Measurements from ENCODE around the gene L3MBTL4.

The L3MBTL4 gene

DNA sequence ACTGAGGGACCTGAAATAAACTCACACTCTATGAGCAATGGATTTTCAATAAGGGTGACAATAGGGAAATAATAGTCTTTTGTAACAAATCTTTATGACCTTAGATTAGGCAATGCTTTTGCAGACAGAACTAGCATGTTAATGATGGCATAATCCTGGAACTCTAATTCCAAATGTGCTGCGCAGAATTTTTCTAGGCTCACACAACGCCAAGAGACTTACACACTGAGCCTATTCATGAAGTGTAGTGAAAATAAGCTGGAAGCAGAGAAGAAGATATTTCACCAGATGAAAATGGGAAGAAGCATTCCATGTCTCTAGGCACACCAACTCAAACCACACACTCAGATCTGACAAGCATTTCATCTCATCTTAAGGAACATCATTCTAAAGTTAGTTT, 178.5 kb downstream of the L3MBTL4 start:
- no peaks in the 10 kb centered on the region for H3K9me3 ChIP-seq (ENCODE audit: insufficient read depth, low read depth, low read length)
- no peak overlapping the region for H3K27ac ChIP-seq (ENCODE audit: low read length)
- no peak overlapping the region for H3K9ac ChIP-seq (ENCODE audit: low read depth, low read length)
- peaks cover 6% of the 10 kb centered on the region; the same call in 1 of the 2 replicates for H3K4me1 ChIP-seq (ENCODE audit: insufficient read depth, low read length)
- H3K27me3 ChIP-seq (ENCODE audit: insufficient read depth, low read length), result no peaks in the 10 kb centered on the region
- H3K36me3 ChIP-seq (ENCODE audit: insufficient read depth, low read depth, low read length), result no peaks in the 10 kb centered on the region
- H3K4me3 ChIP-seq (ENCODE audit: low read length), result no peak overlapping the region

- H3K9me3 ChIP-seq (ENCODE audit: insufficient read depth, low read depth, low read length), result no peaks in the 10 kb centered on the region
- no peaks in the 10 kb centered on the region for H3K4me1 ChIP-seq (ENCODE audit: insufficient read depth, low read length)
- no peak overlapping the region for H3K9ac ChIP-seq (ENCODE audit: low read depth, low read length)
- H3K36me3 ChIP-seq (ENCODE audit: insufficient read depth, low read depth, low read length), result no peaks in the 10 kb centered on the region
- H3K27ac ChIP-seq (ENCODE audit: low read length), result no peak overlapping the region
- no peaks in the 10 kb centered on the region for H3K27me3 ChIP-seq (ENCODE audit: insufficient read depth, low read length)
- no peak overlapping the region for H3K4me3 ChIP-seq (ENCODE audit: low read length)
Measured at GRCh38 chr18:6222271-6222670, 192.4 kb downstream of the L3MBTL4 start.

DNA sequence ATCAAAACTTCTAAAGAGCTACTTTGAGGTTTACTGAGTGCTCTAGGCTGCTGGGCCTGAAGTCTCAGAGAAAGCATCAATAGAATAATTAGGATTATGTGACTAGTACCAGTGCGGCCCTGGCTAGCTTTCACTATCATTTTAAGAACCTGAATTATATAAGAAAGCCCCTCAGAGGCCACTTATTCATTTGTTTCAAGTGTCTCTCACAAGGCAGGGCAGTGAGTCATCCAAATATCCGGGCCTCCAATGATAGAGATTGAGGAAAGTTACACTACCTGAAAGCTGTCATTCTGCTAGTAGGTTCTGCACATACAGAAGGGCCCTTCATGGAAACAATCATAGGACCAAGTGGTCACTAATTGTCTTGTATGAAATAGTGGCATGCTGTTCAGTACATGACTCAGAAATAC, 193.1 kb downstream of the L3MBTL4 start:
- H3K27me3 ChIP-seq (ENCODE audit: insufficient read depth, low read length), result no peaks in the 10 kb centered on the region
- H3K4me3 ChIP-seq (ENCODE audit: low read length), result no peak overlapping the region
- no peaks in the 10 kb centered on the region for H3K4me1 ChIP-seq (ENCODE audit: insufficient read depth, low read length)
- no peaks in the 10 kb centered on the region for H3K36me3 ChIP-seq (ENCODE audit: insufficient read depth, low read depth, low read length)
- no peaks in the 10 kb centered on the region for H3K9me3 ChIP-seq (ENCODE audit: insufficient read depth, low read depth, low read length)
- no peak overlapping the region for H3K9ac ChIP-seq (ENCODE audit: low read depth, low read length)
- H3K27ac ChIP-seq (ENCODE audit: low read length), result no peak overlapping the region

GRCh38 chr18:6220129-6220528, 194.6 kb downstream of the L3MBTL4 start:
- Histone ChIP-seq H3K27me3 (ENCODE audit: insufficient read depth, low read length) (no peaks in the 10 kb centered on the region), H3K9me3 (ENCODE audit: insufficient read depth, low read depth, low read length) (no peaks in the 10 kb centered on the region), H3K36me3 (ENCODE audit: insufficient read depth, low read depth, low read length) (no peaks in the 10 kb centered on the region), H3K9ac (ENCODE audit: low read depth, low read length) (no peak overlapping the region), H3K27ac (ENCODE audit: low read length) (no peak overlapping the region), H3K4me1 (ENCODE audit: insufficient read depth, low read length) (no peaks in the 10 kb centered on the region), H3K4me3 (ENCODE audit: low read length) (no peak overlapping the region)

DNA sequence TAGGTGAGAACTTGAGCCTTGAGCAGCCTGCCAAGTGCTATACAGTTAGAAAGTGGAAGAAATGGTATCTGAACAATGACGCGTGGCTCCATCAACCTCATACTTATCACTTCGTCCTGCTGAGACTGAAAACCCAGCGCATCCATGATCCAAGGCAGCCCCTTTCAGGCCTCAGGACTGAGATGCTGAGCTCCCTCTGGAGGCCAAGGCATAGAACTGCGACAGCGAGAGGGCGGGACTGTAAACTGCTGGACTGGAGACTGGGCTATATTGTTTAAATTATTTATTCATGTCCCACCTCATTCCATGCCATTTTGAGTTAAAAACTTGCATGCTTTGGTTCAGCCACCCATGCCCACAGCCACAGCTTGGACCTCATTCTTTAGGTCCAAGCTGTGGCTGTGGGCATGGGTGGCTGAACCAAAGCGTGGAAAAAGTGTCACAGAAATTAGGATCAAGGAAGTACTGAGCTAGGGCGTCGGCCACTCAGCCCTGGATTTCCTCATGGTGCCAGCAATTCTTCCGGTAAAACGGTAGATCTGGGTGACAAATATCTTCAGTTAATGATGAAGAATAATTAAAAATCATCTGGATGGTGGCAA, 195.5 kb downstream of the L3MBTL4 start:
- no peaks in the 10 kb centered on the region for H3K36me3 ChIP-seq (ENCODE audit: insufficient read depth, low read depth, low read length)
- no peaks in the 10 kb centered on the region for H3K9me3 ChIP-seq (ENCODE audit: insufficient read depth, low read depth, low read length)
- H3K4me3 ChIP-seq (ENCODE audit: low read length), result no peak overlapping the region
- H3K27ac ChIP-seq (ENCODE audit: low read length), result no peak overlapping the region
- no peaks in the 10 kb centered on the region for H3K27me3 ChIP-seq (ENCODE audit: insufficient read depth, low read length)
- no peak overlapping the region for H3K9ac ChIP-seq (ENCODE audit: low read depth, low read length)
- H3K4me1 ChIP-seq (ENCODE audit: insufficient read depth, low read length), result no peaks in the 10 kb centered on the region

DNA sequence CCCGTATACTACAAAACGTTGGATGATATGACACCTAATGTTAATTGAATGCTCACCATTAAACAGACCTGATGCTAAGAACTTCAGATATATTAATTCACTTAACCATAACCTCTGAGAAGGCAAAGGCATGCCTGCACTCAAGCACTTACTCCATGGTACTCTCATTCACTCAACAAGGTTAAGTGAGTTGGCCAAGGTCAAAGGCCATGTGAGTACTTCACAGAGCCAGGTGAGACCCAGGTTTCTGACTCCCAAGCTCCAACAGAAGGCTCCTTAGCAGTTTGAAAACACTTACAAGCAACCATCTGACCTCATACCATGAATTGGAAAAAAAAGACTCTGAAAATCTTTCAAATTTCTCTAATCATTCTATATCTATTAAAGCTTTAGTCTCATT, 198.8 kb downstream of the L3MBTL4 start:
- Histone ChIP-seq H3K9ac (ENCODE audit: low read depth, low read length) (no peak overlapping the region), H3K9me3 (ENCODE audit: insufficient read depth, low read depth, low read length) (no peaks in the 10 kb centered on the region), H3K4me3 (ENCODE audit: low read length) (no peak overlapping the region), H3K27ac (ENCODE audit: low read length) (no peak overlapping the region), H3K36me3 (ENCODE audit: insufficient read depth, low read depth, low read length) (no peaks in the 10 kb centered on the region), H3K27me3 (ENCODE audit: insufficient read depth, low read length) (no peaks in the 10 kb centered on the region), H3K4me1 (ENCODE audit: insufficient read depth, low read length) (no peaks in the 10 kb centered on the region; the same call in 1 of the 2 replicates)

GRCh38 chr18:6211174-6211504, 203.6 kb downstream of the L3MBTL4 start:
- Histone ChIP-seq H3K36me3 (ENCODE audit: insufficient read depth, low read depth, low read length) (no peaks in the 10 kb centered on the region), H3K4me1 (ENCODE audit: insufficient read depth, low read length) (peaks cover 6% of the 10 kb centered on the region), H3K9ac (ENCODE audit: low read depth, low read length) (no peak overlapping the region), H3K27me3 (ENCODE audit: insufficient read depth, low read length) (no peaks in the 10 kb centered on the region), H3K4me3 (ENCODE audit: low read length) (no peak overlapping the region), H3K9me3 (ENCODE audit: insufficient read depth, low read depth, low read length) (no peaks in the 10 kb centered on the region), H3K27ac (ENCODE audit: low read length) (no peak overlapping the region)

DNA sequence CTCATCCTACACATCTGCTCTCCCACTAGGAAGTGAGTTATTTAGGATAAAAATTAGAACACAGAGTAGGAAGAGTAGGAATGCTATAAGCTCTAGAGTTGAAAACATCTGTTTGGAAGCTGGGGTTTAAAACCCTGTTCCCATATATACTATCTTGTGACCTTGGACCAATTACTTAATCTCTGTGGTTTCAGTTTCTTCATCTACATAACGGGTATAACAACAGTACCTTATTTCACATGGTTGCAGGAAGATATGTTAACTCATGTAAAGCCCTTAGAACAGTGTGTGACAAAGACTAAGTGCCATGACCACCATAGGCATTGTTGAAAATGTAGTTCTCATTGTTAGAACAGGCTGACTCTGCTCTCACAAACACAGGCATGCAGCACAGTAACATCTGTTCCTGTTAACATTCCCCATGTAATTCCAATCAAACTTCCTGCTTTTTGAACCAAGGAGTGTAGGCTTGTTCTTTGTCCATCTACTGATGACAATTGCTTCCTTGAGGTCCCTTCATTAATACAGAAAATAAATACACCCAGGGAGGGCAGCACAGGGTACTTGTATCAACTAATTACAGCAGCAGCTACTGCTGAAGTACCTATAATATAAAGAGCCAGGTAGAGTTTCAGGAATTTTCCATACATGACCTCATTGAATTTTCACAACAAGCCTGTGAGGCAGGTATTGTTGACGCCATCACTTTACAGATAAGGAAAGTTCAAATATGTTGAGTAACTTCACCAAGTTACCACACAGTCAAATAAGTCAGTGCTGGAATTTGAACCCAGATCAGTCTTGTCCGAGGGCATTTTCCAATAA, 204.2 kb downstream of the L3MBTL4 start:
- no peak overlapping the region for H3K27ac ChIP-seq (ENCODE audit: low read length)
- no peak overlapping the region for H3K4me3 ChIP-seq (ENCODE audit: low read length)
- peaks cover 6% of the 10 kb centered on the region for H3K4me1 ChIP-seq (ENCODE audit: insufficient read depth, low read length)
- no peaks in the 10 kb centered on the region for H3K9me3 ChIP-seq (ENCODE audit: insufficient read depth, low read depth, low read length)
- no peaks in the 10 kb centered on the region for H3K36me3 ChIP-seq (ENCODE audit: insufficient read depth, low read depth, low read length)
- H3K27me3 ChIP-seq (ENCODE audit: insufficient read depth, low read length), result no peaks in the 10 kb centered on the region
- H3K9ac ChIP-seq (ENCODE audit: low read depth, low read length), result no peak overlapping the region

- H3K27me3 ChIP-seq (ENCODE audit: insufficient read depth, low read length), result no peaks in the 10 kb centered on the region
Measured at GRCh38 chr18:6207941-6208340, 206.8 kb downstream of the L3MBTL4 start.

GRCh38 chr18:6207116-6207515, 207.6 kb downstream of the L3MBTL4 start:
- H3K27me3 ChIP-seq (ENCODE audit: insufficient read depth, low read length), result no peaks in the 10 kb centered on the region
- no peak overlapping the region for H3K27ac ChIP-seq (ENCODE audit: low read length)
- no peak overlapping the region for H3K4me3 ChIP-seq (ENCODE audit: low read length)
- H3K9ac ChIP-seq (ENCODE audit: low read depth, low read length), result no peak overlapping the region
- H3K4me1 ChIP-seq (ENCODE audit: insufficient read depth, low read length), result peaks cover 6% of the 10 kb centered on the region
- H3K36me3 ChIP-seq (ENCODE audit: insufficient read depth, low read depth, low read length), result no peaks in the 10 kb centered on the region
- H3K9me3 ChIP-seq (ENCODE audit: insufficient read depth, low read depth, low read length), result no peaks in the 10 kb centered on the region

More at GRCh38 chr18:6207941-6208340, 206.8 kb downstream of the L3MBTL4 start:
- Histone ChIP-seq H3K9me3 (ENCODE audit: insufficient read depth, low read depth, low read length) (no peaks in the 10 kb centered on the region), H3K9ac (ENCODE audit: low read depth, low read length) (no peak overlapping the region), H3K36me3 (ENCODE audit: insufficient read depth, low read depth, low read length) (no peaks in the 10 kb centered on the region), H3K4me1 (ENCODE audit: insufficient read depth, low read length) (peaks cover 6% of the 10 kb centered on the region), H3K27ac (ENCODE audit: low read length) (no peak overlapping the region), H3K4me3 (ENCODE audit: low read length) (no peak overlapping the region)

DNA sequence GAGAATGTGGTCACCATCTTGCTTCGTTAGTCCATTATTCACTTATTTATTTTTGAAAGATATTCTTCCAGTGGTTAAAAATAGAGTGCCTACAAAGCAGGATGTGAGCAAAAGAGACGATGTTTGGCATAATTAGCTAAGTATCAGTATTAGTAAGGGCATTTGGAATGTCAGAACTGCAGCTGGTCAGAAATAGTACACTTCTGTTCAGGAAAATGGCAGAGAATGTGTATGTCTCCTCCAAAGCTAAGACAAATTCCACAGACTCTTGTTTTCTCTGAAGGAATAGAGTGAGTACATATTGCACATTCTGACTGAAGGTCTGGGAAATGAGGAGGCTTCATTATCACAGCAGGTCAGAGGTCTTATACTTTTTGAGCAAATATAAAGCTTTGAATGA, 209.0 kb downstream of the L3MBTL4 start:
- no peak overlapping the region for H3K4me3 ChIP-seq (ENCODE audit: low read length)
- H3K27ac ChIP-seq (ENCODE audit: low read length), result no peak overlapping the region
- H3K36me3 ChIP-seq (ENCODE audit: insufficient read depth, low read depth, low read length), result no peaks in the 10 kb centered on the region
- H3K9ac ChIP-seq (ENCODE audit: low read depth, low read length), result no peak overlapping the region
- peaks cover 6% of the 10 kb centered on the region for H3K4me1 ChIP-seq (ENCODE audit: insufficient read depth, low read length)
- no peaks in the 10 kb centered on the region for H3K27me3 ChIP-seq (ENCODE audit: insufficient read depth, low read length)
- no peaks in the 10 kb centered on the region for H3K9me3 ChIP-seq (ENCODE audit: insufficient read depth, low read depth, low read length)

- Histone ChIP-seq H3K36me3 (ENCODE audit: insufficient read depth, low read depth, low read length) (no peaks in the 10 kb centered on the region), H3K9me3 (ENCODE audit: insufficient read depth, low read depth, low read length) (no peaks in the 10 kb centered on the region)
Measured at GRCh38 chr18:6204476-6204875, 210.2 kb downstream of the L3MBTL4 start.

More at GRCh38 chr18:6204476-6204875, 210.2 kb downstream of the L3MBTL4 start:
- Histone ChIP-seq H3K27me3 (ENCODE audit: insufficient read depth, low read length) (no peaks in the 10 kb centered on the region), H3K9ac (ENCODE audit: low read depth, low read length) (no peak overlapping the region), H3K4me1 (ENCODE audit: insufficient read depth, low read length) (peaks cover 6% of the 10 kb centered on the region), H3K27ac (ENCODE audit: low read length) (no peak overlapping the region), H3K4me3 (ENCODE audit: low read length) (no peak overlapping the region)

Data from iPS-20b (cell line).